DLD1 (cell line): ENCODE measurements around the gene PCNX1.
"Not testable (repeated sequence)": the region's sequence is repeated elsewhere in the genome, so short reads cannot be mapped to it uniquely, and the experiment has no call there.

Experiments used
- in situ Hi-C: cut with HindIII; loops from 2 replicates; pipeline ENCODE4 v1.10.0; 2017; ENCODE audit warnings: low sequenced_read_pairs

The PCNX1 gene

DNA sequence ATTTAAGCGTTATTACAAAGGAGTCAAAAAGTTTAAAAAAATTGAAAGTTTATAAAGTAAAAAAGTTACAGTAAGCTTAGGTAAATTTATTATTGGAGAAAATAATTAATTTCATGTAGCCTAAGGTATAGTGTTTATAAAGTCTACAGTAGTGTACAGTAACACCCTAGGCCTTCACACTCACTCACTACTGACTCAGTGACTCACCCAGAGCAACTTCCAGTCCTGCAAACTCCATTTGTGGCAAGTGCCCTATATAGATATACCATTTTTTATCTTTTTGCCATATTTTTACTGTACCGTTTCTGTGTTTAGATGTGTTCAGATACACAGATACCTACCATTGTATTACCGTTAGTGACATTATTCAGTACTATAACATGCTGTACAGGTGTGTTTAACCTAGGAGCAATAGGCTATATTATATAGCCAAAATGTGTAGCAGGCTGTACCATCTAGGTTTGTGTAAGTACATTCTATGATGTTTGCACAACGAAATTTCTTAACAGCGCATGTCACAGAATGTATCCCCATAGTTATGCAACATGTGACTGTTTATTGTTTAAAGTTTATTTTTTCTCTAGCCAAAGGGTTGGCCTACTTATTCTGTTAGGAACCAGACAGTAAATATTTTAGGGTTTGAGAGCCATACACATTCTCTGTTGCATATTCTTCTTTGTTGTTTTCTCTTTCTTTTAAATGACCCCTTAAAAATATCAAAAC is 155.5 kb downstream of the PCNX1 start:
- in situ Hi-C loops = no loop called here

GRCh38 chr14:71063351-71063750 is 156.1 kb downstream of the PCNX1 start:
- in situ Hi-C loops = no loop called here

- in situ Hi-C loops = not testable (repeated sequence)
Observed at GRCh38 chr14:71064747-71065146, 157.5 kb downstream of the PCNX1 start.

- in situ Hi-C loops = no loop called here
Observed at GRCh38 chr14:71070169-71070568, 162.9 kb downstream of the PCNX1 start.

GRCh38 chr14:71071042-71071441 is 163.8 kb downstream of the PCNX1 start:
- in situ Hi-C loops = no loop called here

- in situ Hi-C loops = no loop called here
Observed at GRCh38 chr14:71076462-71077092, 169.3 kb downstream of the PCNX1 start.

GRCh38 chr14:71078500-71078899 is 171.2 kb downstream of the PCNX1 start:
- in situ Hi-C loops = no loop called here

DNA sequence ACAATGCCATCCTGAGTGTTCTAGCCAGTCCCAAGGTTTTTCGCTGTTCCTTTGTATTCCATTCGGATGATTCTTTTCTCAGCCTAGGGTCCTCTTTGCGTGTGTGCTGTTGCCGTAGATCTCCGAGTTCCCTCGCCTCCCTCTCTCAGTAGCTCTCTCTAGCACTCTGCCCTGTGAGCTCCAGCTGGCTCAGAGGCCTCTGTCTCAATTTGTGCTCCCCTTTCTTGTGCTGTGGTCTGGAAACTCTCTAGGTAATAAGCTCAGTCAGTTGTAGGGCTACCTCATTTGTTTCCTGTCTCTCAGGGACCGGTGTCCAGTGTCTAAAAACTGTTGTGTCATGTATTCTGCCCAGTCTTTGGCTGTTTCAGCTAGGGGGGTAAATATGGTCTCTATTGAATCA is 179.3 kb downstream of the PCNX1 start:
- in situ Hi-C loops = no loop called here

DNA sequence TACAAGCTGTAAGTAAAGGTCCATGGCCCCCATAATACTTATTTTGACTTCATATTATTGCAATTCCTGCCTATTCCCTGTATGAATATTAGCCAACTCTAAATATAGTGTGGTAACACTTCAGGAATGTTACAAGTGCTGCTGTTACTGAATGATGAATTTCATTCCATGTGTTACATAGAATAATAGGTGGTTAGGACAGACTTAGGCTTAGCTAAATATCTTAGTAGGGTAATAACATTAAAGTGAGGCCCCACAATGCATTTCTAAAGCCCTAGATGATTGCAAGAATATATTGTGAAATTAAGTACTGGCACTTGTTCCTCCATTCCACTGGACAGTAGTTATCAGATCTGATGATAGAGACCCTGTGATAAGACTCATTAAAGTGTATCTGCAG is 182.7 kb downstream of the PCNX1 start:
- in situ Hi-C loops = no loop called here

DNA sequence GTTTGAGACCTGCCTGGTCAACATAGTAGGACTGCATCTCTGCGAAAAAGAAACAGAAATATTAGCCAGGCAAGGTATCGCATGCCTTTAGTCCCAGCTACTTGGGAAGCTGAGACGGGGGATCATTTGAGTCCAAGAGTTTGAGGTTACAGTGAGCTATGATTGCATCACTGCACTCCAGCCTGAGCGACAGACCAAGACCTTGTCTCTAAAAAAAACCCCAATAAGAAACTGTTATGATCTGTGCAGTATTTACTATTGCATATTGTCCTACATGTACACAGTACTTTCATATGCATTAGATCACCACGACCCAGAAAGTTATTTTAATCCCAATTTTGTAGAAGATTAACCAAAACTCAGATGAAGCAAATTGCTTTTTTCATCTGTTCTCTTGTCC is 187.5 kb downstream of the PCNX1 start:
- in situ Hi-C loops = no loop called here

- in situ Hi-C loops = no loop called here
Observed at GRCh38 chr14:71096947-71097346, 189.7 kb downstream of the PCNX1 start.

DNA sequence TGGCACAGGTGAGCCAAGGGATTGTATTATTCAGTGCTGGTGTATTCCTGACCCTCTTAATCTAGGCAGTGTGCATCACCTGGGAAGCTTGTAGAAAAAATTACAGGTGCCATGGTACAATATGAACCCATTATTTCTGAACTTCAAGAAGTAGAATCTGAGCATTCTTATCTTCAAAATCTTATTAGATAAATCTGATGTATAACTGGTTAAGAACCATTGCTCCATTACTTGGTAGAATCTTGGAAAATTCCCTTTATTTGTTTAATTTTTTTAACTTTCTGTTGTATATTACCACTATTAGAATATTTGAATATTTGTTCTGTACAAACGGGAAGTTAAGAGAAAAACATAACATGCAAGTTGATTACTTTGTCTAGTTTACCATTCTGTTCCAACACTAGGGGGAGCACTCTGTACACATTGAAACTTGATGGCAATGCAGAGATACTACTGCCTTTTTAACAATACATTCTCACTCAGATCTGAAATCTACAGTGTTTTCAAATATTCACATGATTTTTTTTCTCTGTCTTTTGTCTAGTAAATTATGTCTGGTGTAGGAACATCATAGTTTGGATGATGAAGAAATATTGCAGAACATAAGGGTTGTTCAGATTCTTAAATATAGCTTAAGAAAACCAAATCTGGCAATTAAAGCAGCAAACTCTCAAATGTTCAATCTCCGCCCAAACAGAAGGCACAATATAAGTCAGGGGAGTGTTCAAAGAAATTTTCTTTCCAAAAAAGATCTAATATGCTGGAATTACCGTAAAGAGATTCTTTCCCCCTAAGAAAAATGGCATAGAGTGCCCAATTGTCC is 196.6 kb downstream of the PCNX1 start:
- in situ Hi-C loops = no loop called here

GRCh38 chr14:71105177-71105576 is 197.9 kb downstream of the PCNX1 start:
- in situ Hi-C loops = no loop called here

DNA sequence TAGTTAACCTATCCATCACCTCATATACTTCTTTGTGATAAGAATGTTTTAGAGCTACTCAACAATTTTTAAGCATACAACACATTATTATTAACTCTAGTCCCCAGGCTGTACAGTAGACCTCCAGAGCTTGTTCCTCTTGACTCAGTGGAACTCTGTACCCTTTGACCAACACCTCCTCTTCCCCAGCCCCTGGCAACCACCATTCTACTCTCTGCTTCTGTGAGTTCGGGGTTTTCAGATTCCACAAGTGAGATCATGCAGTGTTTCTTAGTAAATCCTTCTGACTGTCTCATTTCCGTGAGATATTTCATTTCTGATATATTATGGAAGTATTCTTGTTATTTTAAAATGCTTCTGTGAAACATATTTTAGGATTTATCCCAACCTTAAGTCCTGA is 200.7 kb downstream of the PCNX1 start:
- in situ Hi-C loops = no loop called here

GRCh38 chr14:71108398-71109119 is 201.3 kb downstream of the PCNX1 start:
- in situ Hi-C loops = no loop called here

- in situ Hi-C loops = no loop called here
Observed at GRCh38 chr14:71113376-71113775, 206.1 kb downstream of the PCNX1 start.

DNA sequence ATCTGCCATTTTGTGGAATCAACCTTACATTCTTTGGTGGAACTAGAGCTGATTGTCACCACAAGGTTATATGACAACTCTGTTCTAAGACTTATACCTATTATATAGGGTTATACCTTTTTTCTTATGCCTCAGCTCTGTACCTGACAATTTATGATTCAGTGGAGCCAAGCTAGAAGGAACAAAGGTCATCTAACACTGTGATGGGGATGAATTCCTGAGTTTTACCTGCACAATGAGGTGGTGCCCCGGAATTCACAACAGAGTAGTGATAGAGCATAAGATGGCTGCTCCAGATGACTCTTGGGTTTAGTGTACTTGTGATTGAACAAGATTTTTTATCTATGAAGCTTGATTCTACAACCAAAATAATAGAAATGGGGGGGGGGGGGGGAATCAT is 207.3 kb downstream of the PCNX1 start:
- in situ Hi-C loops = no loop called here

DNA sequence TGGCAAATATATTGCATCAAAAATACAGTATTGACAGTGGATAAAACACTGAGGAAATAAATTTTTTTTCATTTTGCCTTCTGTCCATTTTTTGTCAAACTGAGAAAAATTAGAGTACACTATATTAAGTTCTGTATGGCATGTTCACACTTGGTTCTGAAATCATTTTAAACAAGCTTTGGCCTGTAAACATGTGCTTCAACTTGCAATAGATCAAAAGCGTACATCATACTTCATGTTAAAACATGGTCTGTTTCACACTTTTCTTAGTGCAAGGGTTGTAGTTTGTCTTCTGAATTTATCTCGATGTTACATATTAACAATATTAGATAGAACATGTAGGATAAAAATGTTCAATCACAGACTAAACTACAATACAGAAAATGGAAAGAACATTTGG is 208.0 kb downstream of the PCNX1 start:
- in situ Hi-C loops = no loop called here

DNA sequence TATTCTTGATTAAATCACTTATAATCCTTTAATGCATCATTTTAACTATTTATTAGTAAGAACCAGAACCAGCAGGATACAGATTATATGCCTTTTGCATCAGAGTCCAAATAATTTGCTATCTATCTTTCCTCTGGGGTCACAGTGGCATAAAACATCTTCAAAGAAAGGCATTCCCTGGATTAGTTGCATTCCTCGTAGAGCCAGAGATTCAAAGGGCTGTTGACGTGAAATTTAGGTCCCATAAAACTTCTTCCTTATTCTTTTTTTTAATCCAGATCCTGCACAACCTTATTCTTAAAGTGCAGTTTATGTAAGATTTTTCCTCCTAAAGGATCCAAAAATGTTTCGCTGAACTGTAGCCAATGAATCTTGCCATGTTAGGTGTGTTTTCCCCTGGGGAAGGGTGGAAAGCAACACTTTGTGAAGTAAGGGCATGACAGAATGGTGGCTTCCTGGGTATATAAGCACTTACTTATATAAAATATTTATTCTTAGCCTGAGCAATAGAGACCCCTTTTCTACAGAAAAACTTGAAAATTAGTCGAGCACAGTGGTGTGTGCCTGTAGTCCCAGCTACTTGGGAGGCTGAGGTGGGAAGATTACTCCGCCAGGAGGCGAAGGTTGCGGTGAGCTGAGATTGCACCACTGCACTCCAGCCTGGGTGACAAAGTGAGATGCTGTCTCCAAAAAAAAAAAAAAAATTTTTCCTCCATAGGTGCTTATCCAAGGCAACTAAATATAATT is 208.7 kb downstream of the PCNX1 start:
- in situ Hi-C loops = no loop called here

GRCh38 chr14:71116568-71117122 is 209.4 kb downstream of the PCNX1 start:
- in situ Hi-C loops = no loop called here
